ENCODE measurements around the gene MIS12. TPM values are rescaled to one million over a fixed set of nuclear protein-coding genes. Genes with fewer than 3 reads are reported as not detected.

Gene MIS12
- total and polyA plus RNA-seq, 4 donors = 14.1 to 16.3 (median 15.2) TPM

DNA sequence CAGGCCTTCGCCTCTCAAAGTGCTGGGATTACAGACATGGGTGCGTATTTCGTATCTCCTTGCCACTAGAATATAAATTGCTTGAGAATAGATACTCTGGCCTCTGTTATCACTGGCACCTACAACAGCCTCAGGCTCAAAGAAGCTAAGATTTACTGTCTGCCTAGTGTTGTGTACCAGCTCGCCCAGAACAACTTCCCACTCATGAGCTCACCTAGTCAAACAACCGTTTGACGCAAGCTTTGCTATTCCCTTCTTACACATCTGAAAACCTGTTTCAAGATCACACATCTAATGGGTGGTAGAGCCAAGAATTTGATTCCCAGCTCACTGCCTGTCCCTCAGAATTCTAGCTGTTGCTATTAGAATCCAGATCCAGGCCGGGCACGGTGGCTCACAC is 24.4 kb downstream of the MIS12 start:
- TF ChIP-seq, protein P1, sequence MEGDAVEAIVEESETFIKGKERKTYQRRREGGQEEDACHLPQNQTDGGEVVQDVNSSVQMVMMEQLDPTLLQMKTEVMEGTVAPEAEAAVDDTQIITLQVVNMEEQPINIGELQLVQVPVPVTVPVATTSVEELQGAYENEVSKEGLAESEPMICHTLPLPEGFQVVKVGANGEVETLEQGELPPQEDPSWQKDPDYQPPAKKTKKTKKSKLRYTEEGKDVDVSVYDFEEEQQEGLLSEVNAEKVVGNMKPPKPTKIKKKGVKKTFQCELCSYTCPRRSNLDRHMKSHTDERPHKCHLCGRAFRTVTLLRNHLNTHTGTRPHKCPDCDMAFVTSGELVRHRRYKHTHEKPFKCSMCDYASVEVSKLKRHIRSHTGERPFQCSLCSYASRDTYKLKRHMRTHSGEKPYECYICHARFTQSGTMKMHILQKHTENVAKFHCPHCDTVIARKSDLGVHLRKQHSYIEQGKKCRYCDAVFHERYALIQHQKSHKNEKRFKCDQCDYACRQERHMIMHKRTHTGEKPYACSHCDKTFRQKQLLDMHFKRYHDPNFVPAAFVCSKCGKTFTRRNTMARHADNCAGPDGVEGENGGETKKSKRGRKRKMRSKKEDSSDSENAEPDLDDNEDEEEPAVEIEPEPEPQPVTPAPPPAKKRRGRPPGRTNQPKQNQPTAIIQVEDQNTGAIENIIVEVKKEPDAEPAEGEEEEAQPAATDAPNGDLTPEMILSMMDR (IDR thresholded peaks at IDR 0.05; ENCODE audit: control extremely low read depth, extremely low read depth) = no peak
- ATAC-seq (ENCODE audit: insufficient read depth, low FRiP score) (no peak), DNase-seq (no peak)
- H3K27me3 ChIP-seq (ENCODE audit: control insufficient read depth in 3 of 3, insufficient read depth in 3 of 3, low read length in 2 of 3) = peaks cover 0 to 2% (median 0%) of the 10 kb centered on the region in 3 donors
- H3K36me3 ChIP-seq (ENCODE audit: control insufficient read depth in 4 of 4, insufficient read depth in 4 of 4, low read length in 4 of 4) = peaks cover 0 to 8% (median 0%) of the 10 kb centered on the region in 4 donors
- peaks cover 0 to 4% (median 0%) of the 10 kb centered on the region in 5 donors for H3K4me1 ChIP-seq (ENCODE audit: control insufficient read depth in 5 of 5, insufficient read depth in 5 of 5, low read length in 5 of 5)
- H3K9me3 ChIP-seq (ENCODE audit: control insufficient read depth in 4 of 4, insufficient read depth in 3 of 4, low read length in 3 of 4) = peaks cover 0 to 1% (median 0%) of the 10 kb centered on the region in 4 donors
- H3K4me3 ChIP-seq = no peak overlapping the region
- no peak overlapping the region for H3K9ac ChIP-seq (ENCODE audit: insufficient read depth in 1 of 2, low read length in 2 of 2)
- no peak overlapping the region for H3K27ac ChIP-seq (ENCODE audit: low read depth in 1 of 2, low read length in 1 of 2)
- WGBS, 2 donors = 89 to 91% methylated on average over 8 of the region's 8 CpGs

DNA sequence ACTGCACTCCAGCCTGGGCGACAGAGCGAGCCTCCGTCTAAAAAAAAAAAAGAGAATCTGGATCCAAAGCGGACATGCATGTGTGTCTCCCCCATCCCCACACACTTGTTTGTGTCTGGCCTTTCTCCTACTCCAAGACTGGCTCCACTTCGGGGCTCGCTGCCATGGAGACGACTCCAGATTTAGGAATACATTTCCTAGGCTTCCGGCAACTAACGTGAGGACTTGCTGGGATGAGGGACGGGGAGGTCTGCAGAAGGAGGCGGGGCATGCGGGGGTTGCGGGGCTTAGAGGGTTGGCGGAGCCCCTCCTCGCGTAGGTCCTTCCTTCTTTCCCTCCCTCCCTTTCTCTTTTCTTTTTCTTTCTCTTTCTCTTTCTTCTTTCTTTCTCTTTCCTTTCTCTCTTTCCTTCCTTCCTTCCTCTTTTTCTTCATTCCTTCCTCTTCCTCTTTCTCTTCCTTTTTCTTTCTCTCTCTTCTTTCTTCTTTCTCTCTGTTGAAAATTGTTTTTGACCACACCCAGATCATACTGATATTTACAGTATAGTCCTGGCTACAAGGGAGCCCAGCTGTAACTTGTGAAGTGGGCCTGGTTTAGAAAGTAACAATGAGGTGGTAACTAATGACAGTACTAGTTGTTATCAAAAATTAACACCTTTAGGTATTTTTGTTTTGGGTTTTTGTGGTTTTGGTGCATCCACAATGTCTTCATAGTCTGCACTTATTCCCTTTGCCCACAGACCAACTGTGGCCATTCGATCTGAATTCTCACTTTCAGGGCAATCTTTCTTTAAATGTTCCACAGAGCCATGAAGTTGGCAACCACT is 25.2 kb downstream of the MIS12 start:
- DNase-seq (peak in 2 of 3 donors; percentile 36 to 53), ATAC-seq (ENCODE audit: insufficient read depth, low FRiP score) (no peak)
- H3K4me1 ChIP-seq (ENCODE audit: control insufficient read depth in 5 of 5, insufficient read depth in 5 of 5, low read length in 5 of 5) = peaks cover 0 to 4% (median 0%) of the 10 kb centered on the region in 5 donors
- H3K9me3 ChIP-seq (ENCODE audit: control insufficient read depth in 4 of 4, insufficient read depth in 3 of 4, low read length in 3 of 4) = peaks cover 0 to 1% (median 0%) of the 10 kb centered on the region in 4 donors
- peaks cover 0 to 8% (median 0%) of the 10 kb centered on the region in 4 donors for H3K36me3 ChIP-seq (ENCODE audit: control insufficient read depth in 4 of 4, insufficient read depth in 4 of 4, low read length in 4 of 4)
- no peak overlapping the region for H3K9ac ChIP-seq (ENCODE audit: insufficient read depth in 1 of 2, low read length in 2 of 2)
- H3K27ac ChIP-seq (ENCODE audit: low read depth in 1 of 2, low read length in 1 of 2) = no peak overlapping the region
- H3K4me3 ChIP-seq = no peak overlapping the region
- TF ChIP-seq, protein P1 (IDR thresholded peaks at IDR 0.05; ENCODE audit: control extremely low read depth, extremely low read depth) = no peak
- H3K27me3 ChIP-seq (ENCODE audit: control insufficient read depth in 3 of 3, insufficient read depth in 3 of 3, low read length in 2 of 3) = peaks cover 0 to 2% (median 0%) of the 10 kb centered on the region in 3 donors
- WGBS, 2 donors = 66 to 71% methylated on average over 17 of the region's 17 CpGs

DNA sequence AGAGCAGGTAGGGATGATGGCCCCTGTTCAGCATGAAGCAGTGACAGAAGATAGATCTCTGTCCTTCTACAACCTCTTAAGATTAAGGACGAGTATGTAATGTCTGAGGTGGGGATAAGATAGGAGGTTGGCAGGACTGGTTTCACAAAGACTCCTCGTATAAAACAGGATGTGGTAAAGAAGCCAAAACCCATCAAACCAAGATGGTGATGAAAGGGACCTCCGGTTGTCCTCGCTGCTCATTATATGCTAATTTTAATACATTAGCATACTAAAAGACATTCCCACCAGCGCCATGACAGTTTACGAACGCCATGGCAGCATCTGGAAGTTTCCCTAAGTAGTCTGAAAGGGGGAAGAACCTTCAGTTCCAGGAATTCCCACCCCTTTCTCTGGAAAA is 27.3 kb downstream of the MIS12 start:
- H3K4me3 ChIP-seq = no peak overlapping the region
- peaks cover 0 to 4% (median 0%) of the 10 kb centered on the region in 5 donors for H3K4me1 ChIP-seq (ENCODE audit: control insufficient read depth in 5 of 5, insufficient read depth in 5 of 5, low read length in 5 of 5)
- peaks cover 0 to 1% (median 0%) of the 10 kb centered on the region in 4 donors for H3K9me3 ChIP-seq (ENCODE audit: control insufficient read depth in 4 of 4, insufficient read depth in 3 of 4, low read length in 3 of 4)
- no peak overlapping the region for H3K27ac ChIP-seq (ENCODE audit: low read depth in 1 of 2, low read length in 1 of 2)
- DNase-seq (no peak), ATAC-seq (ENCODE audit: insufficient read depth, low FRiP score) (no peak)
- peaks cover 0 to 9% (median 0%) of the 10 kb centered on the region in 4 donors for H3K36me3 ChIP-seq (ENCODE audit: control insufficient read depth in 4 of 4, insufficient read depth in 4 of 4, low read length in 4 of 4)
- 55 to 58% methylated on average over 7 of the region's 7 CpGs for WGBS, 2 donors
- TF ChIP-seq, protein P1 (IDR thresholded peaks at IDR 0.05; ENCODE audit: control extremely low read depth, extremely low read depth) = no peak
- no peak overlapping the region for H3K9ac ChIP-seq (ENCODE audit: insufficient read depth in 1 of 2, low read length in 2 of 2)
- H3K27me3 ChIP-seq (ENCODE audit: control insufficient read depth in 3 of 3, insufficient read depth in 3 of 3, low read length in 2 of 3) = peaks cover 0 to 2% (median 0%) of the 10 kb centered on the region in 3 donors
